Right lobe of liver (tissue), 4 donors: Measurements from ENCODE around the gene CA6.

ENCODE experiments used
- CTCF ChIP-seq, 4 donors: fragments of 200-600 bp in 3 of 4; fragments of 450-650 bp in 1 of 4; IDR thresholded peaks; one replicate each; pipeline versions ENCODE4 v1.5.1 to v1.8.0; 2016 to 2022; ENCODE audit warnings: antibody characterized with exemption in 4 of 4, mild to moderate bottlenecking in 2 of 4
- POLR2A ChIP-seq: fragments of 450-650 bp; IDR thresholded peaks from one replicate; pipeline ENCODE4 v1.6.1; 2017; ENCODE audit warnings: antibody characterized with exemption, mild to moderate bottlenecking
- donor health status: DM: no; HTN: no; CAD: no.
- donor health status: DM: no; HTN: no; CAD: no.
- donor health status: DM: no; HTN: yes; CAD: no.

- TF ChIP-seq CTCF (IDR thresholded peaks at IDR 0.05), result peak in 1 of 4 donors; percentile 6
- TF ChIP-seq POLR2A, result no peak
Observed at GRCh38 chr1:8992936-8993687, 47.4 kb downstream of the CA6 start.
